K562 (cell line): ENCODE measurements around the gene CHRNG. TPM values are rescaled to one million over a fixed set of nuclear protein-coding genes. Genes with fewer than 3 reads are reported as not detected.

Experiments
- ATAC-seq: fragments of 200-7000 bp; cut with Tn5 transposase; 3 replicates; pipeline ENCODE4 v1.9.1; 2020; ENCODE audit warnings: moderate library complexity
- BruUV-seq: library from RNA; stranded (reverse); fragments of 400-500 nt; replicated peaks from 2 replicates; lab custom pipeline; 2021; lab: Mats Ljungman, UMichigan
- CTCF ChIA-PET: fragments of 300-600 bp; formaldehyde crosslinking; extraction: SDS; loops from one replicate; lab custom pipeline; 2021; ENCODE audit warnings: low intra/inter-chr PET ratio; lab: Yijun Ruan, JAX
- POLR2A ChIA-PET: fragments of 300-600, 350-650 bp; sonication (Branson Sonifier 250); formaldehyde crosslinking; extraction: SDS; loops from one replicate; lab custom pipeline; 2021; ENCODE audit warnings: antibody characterized with exemption, inconsistent platforms; lab: Yijun Ruan, JAX
- DNase-seq, 4 experiments: peaks; one replicate each; pipeline versions ENCODE4 v3.0.0 to v3.0.0-alpha.2; 2011 to 2018; ENCODE audit warnings: low spot score in 3 of 4, mixed read lengths in 3 of 4; ENCODE audit errors: extremely low read depth in 1 of 4
- FAIRE-seq: peaks from 2 replicates; lab custom pipeline; 2011; peaks lifted over from hg19 to GRCh38; lab: Jason Lieb, UNC
- H2AFZ ChIP-seq: 2 replicates; pipeline ENCODE4 v1.6.0; 2011; ENCODE audit warnings: low read depth, low read length, control low read depth, inconsistent platforms
- H3K27ac ChIP-seq: fragments of 200-600 bp; 3 replicates; pipeline ENCODE4 v1.8.0; 2011; ENCODE audit warnings: low read depth, mild to moderate bottlenecking, control low read depth, inconsistent platforms, low read length, moderate library complexity, mixed read lengths; ENCODE audit errors: extremely low read depth
- H3K27me3 ChIP-seq, 2 experiments: fragments of 300-600 bp in 1 of 2; 2 replicates in 1 of 2; 3 replicates in 1 of 2; pipeline versions ENCODE4 v1.6.0 to v1.8.0; 2011; ENCODE audit warnings: inconsistent platforms in 2 of 2, low read length in 2 of 2, mild to moderate bottlenecking in 1 of 2, mixed read lengths in 1 of 2, moderate library complexity in 1 of 2; ENCODE audit not compliant: control insufficient read depth in 2 of 2, insufficient read depth in 2 of 2
- H3K36me3 ChIP-seq: fragments of 300-600 bp; 3 replicates; pipeline ENCODE4 v1.8.0; 2011; ENCODE audit warnings: mild to moderate bottlenecking, low read length, inconsistent platforms; ENCODE audit not compliant: control insufficient read depth, insufficient read depth
- H3K4me1 ChIP-seq, 2 experiments: fragments of 200-600 bp in 1 of 2; replicated peaks in 1 of 2; 2 replicates in 1 of 2; 3 replicates in 1 of 2; pipeline versions ENCODE4 v1.5.1 to v1.8.0; 2011; ENCODE audit warnings: inconsistent platforms in 2 of 2, low read length in 2 of 2, mild to moderate bottlenecking in 1 of 2, mixed read lengths in 1 of 2, moderate library complexity in 1 of 2; ENCODE audit not compliant: control insufficient read depth in 2 of 2, insufficient read depth in 2 of 2
- H3K4me2 ChIP-seq: 2 replicates; pipeline ENCODE4 v1.6.1; 2011; ENCODE audit warnings: low read length, control low read depth, inconsistent platforms, mixed read lengths; ENCODE audit not compliant: insufficient read depth
- H3K4me3 ChIP-seq: fragments of 200-600 bp; sonication (generic), shearing (Covaris generic); 2 replicates; pipeline ENCODE4 v1.5.1; 2016; ENCODE audit warnings: control low read depth, inconsistent platforms
- H3K79me2 ChIP-seq: fragments of 200-600 bp; 3 replicates; pipeline ENCODE4 v1.8.0; 2011; ENCODE audit warnings: low read length, inconsistent platforms; ENCODE audit not compliant: control insufficient read depth, insufficient read depth
- H3K9ac ChIP-seq, 2 experiments: 2 replicates each; pipeline versions ENCODE4 v1.6.0 to v1.6.1; 2011; ENCODE audit warnings: low read depth in 2 of 2, low read length in 2 of 2, control low read depth in 1 of 2, inconsistent platforms in 1 of 2, mild to moderate bottlenecking in 1 of 2, mixed read lengths in 1 of 2; ENCODE audit not compliant: insufficient read depth in 1 of 2
- H3K9me1 ChIP-seq: one replicate; pipeline ENCODE4 v1.6.0; 2011; ENCODE audit warnings: inconsistent platforms, mild to moderate bottlenecking, low read length, moderate library complexity; ENCODE audit not compliant: control insufficient read depth, insufficient read depth
- H3K9me3 ChIP-seq: replicated peaks from 2 replicates; pipeline ENCODE4 v1.5.1; 2011; ENCODE audit warnings: low read depth, low read length, inconsistent platforms; ENCODE audit not compliant: control insufficient read depth, insufficient read depth
- H4K20me1 ChIP-seq: replicated peaks from 2 replicates; pipeline ENCODE4 v1.6.1; 2011; ENCODE audit warnings: low read length, inconsistent platforms, mixed read lengths; ENCODE audit not compliant: control insufficient read depth, insufficient read depth
- BRF1 ChIP-seq: IDR thresholded peaks from 3 replicates; pipeline ENCODE4 v1.6.1; 2011; ENCODE audit warnings: borderline replicate concordance, mild to moderate bottlenecking; ENCODE audit not compliant: insufficient read length; ENCODE audit errors: extremely low read depth
- ETV6 ChIP-seq, 3 experiments: fragments of 150-350 bp in 1 of 3; sonication (generic) in 1 of 3; formaldehyde crosslinking in 1 of 3; IDR thresholded peaks; 2 replicates each; pipeline versions ENCODE4 v1.6.1 to v1.8.0; 2014 to 2022; ENCODE audit warnings: borderline replicate concordance in 2 of 3, low read depth in 2 of 3, antibody characterized with exemption in 1 of 3, low read length in 1 of 3, mild to moderate bottlenecking in 1 of 3, missing genetic modification reagents in 1 of 3
- KLF1 ChIP-seq: fragments of 450-650 bp; IDR thresholded peaks from 2 replicates; pipeline ENCODE4 v1.6.1; 2016; ENCODE audit warnings: missing genetic modification characterization, missing compliant biosample characterization
- SETDB1 ChIP-seq: IDR thresholded peaks from one replicate; pipeline ENCODE4 v1.6.1; 2012; ENCODE audit warnings: low read length, control low read depth, inconsistent platforms
- SIRT6 ChIP-seq: IDR thresholded peaks from one replicate; pipeline ENCODE4 v1.6.1; 2012; ENCODE audit warnings: low read depth, mild to moderate bottlenecking, control low read depth, inconsistent platforms, low read length, moderate library complexity
- SMAD1 ChIP-seq: fragments of 150-350 bp; IDR thresholded peaks from 2 replicates; pipeline ENCODE4 v1.6.1; 2014; ENCODE audit warnings: low read length, low read depth; ENCODE audit not compliant: partially characterized antibody
- SMARCE1 ChIP-seq: fragments of 450-650 bp; IDR thresholded peaks from 2 replicates; pipeline ENCODE4 v1.7.1; 2016; ENCODE audit warnings: mild to moderate bottlenecking
- ZFX ChIP-seq: sonication (generic); formaldehyde crosslinking; IDR thresholded peaks from 2 replicates; pipeline ENCODE4 v1.8.0; 2022; ENCODE audit warnings: mild to moderate bottlenecking, missing genetic modification reagents, moderate library complexity
- ZNF146 ChIP-seq: IDR thresholded peaks from one replicate; pipeline ENCODE4 v1.6.1; 2018; ENCODE audit warnings: missing compliant biosample characterization; ENCODE audit not compliant: unreplicated experiment
- ZNF79 ChIP-seq: fragments of 250-450 bp; sonication (Bioruptor Pico); IDR thresholded peaks from 2 replicates; pipeline ENCODE4 v1.4.0; 2020; ENCODE audit warnings: low read depth, mild to moderate bottlenecking, moderate library complexity
- WGBS: fragments of 100-300 bp; shearing (Covaris generic); methylation state at CpG from one replicate; pipeline ENCODE4 v1.1.6; 2016; ENCODE audit warnings: low coverage, mixed read lengths; ENCODE audit not compliant: insufficient coverage; ENCODE audit errors: missing lambda C conversion rate; 5-methylcytosine and 5-hydroxymethylcytosine counted together
- in situ Hi-C: fragments of 300-500 bp; cut with MboI; formaldehyde crosslinking; loops from 4 replicates; pipeline ENCODE4 v1.15.0; 2018; ENCODE audit warnings: inconsistent platforms, mixed read lengths
- intact Hi-C: fragments of 100-400 bp; cut with micrococcal nuclease; formaldehyde crosslinking; loops from 2 replicates; pipeline ENCODE4 v1.14.2; 2022
- polyA plus RNA-seq, 8 experiments: library from polyadenylated mRNA; depleted of rRNA in 4 of 8; stranded (reverse) in 5 of 8; unstranded in 3 of 8; fragments of >200 nt; fragmentation: Nextera tagmentation in 2 of 8; fragmentation: Illumina TruSeq in 1 of 8; extraction: Ambion mirVana in 2 of 8; extraction: Trizol in 1 of 8; gene quantifications; 2 replicates each; pipeline versions ENCODE4 v1.2.1 to v1.2.3, GENCODE V29; 2011 to 2014; ENCODE audit warnings: inconsistent platforms in 1 of 8, missing spikeins in 1 of 8
- total RNA-seq, 7 experiments: library from RNA; depleted of rRNA in 6 of 7; stranded (reverse); fragments of >200 nt in 6 of 7; fragmentation: Illumina TruSeq in 2 of 7; extraction: Trizol in 2 of 7; gene quantifications; 2 replicates each; pipeline versions ENCODE4 v1.2.1 to v1.2.3, GENCODE V29; 2011 to 2021; ENCODE audit warnings: low replicate concordance in 1 of 7
- TF ChIP-seq, protein P1 (sequence below): fragments of 250-450 bp; sonication (Bioruptor Pico); IDR thresholded peaks from 2 replicates; pipeline ENCODE4 v1.5.0; 2020; ENCODE audit warnings: mild to moderate bottlenecking, borderline replicate concordance
- TF ChIP-seq, protein P2 (sequence below), 2 experiments: fragments of 200-800 bp in 1 of 2; sonication (Bioruptor generic) in 1 of 2; sonication (generic) in 1 of 2; formaldehyde crosslinking in 1 of 2; IDR thresholded peaks in 1 of 2; conservative IDR thresholded peaks in 1 of 2; 2 replicates each; pipeline versions ENCODE4 v1.5.0 to v1.6.1; 2016 to 2020; ENCODE audit warnings: missing compliant biosample characterization in 1 of 2, missing genetic modification characterization in 1 of 2, missing genetic modification reagents in 1 of 2
- TF ChIP-seq, protein P3 (sequence below): fragments of 200-800 bp; sonication (Bioruptor generic); IDR thresholded peaks from 2 replicates; pipeline ENCODE4 v1.6.1; 2016; ENCODE audit warnings: missing genetic modification characterization, missing compliant biosample characterization

Gene CHRNG
- total and polyA plus RNA-seq, 9 of the 15 experiments (the other 6 are each of a cell fraction or from before 2014, with no cell fraction given), result not detected

DNA sequence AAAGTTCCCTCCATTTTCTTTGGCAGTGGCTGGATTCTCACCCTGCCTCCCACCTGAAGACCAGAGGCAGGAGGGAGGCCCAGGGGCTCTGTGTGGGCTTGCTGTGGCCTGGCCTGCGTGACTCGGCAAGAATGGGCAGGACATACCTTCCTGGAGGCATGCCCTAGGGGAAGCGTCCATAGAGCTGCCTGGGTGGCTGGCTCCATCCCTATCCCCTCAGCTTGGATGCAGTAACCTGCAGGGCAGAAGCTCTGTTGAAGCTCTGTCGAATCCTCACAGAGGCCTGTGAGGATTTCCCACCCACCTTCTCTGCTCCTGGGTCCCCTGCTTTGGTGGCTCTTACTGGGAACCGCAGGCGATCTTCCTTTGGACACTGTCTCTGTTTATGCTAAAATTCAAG is 20.6 kb upstream of the CHRNG start:
- H3K9ac ChIP-seq, result no peak overlapping the region
- ChIA-PET POLR2A (no interaction called here), CTCF (no interaction called here)
- in situ Hi-C loops, result loop anchor here (10.0 kb wide), 1 partner anchor 614 kb away; no protein-coding TSS in a partner anchor
- 3% methylated on average over 4 of the region's 6 CpGs for WGBS
- BruUV-seq, result no TSS peak
- DNase-seq (no peak), FAIRE-seq (no peak), ATAC-seq (no peak)
- H3K4me3 ChIP-seq, result no peak overlapping the region
- intact Hi-C loops, result no loop called here
- no peak overlapping the region for H2AFZ ChIP-seq
- no peak overlapping the region for H3K4me2 ChIP-seq
- H3K36me3 ChIP-seq, result no peaks in the 10 kb centered on the region
- no peak overlapping the region for H3K27ac ChIP-seq
- H4K20me1 ChIP-seq, result no peaks in the 10 kb centered on the region
- peaks cover 0 to 22% of the 10 kb centered on the region in 2 experiments; a peak in 2 of 5 replicates for H3K4me1 ChIP-seq
- H3K79me2 ChIP-seq, result no peaks in the 10 kb centered on the region
- H3K9me3 ChIP-seq, result no peaks in the 10 kb centered on the region
- peaks cover 0 to 56% of the 10 kb centered on the region in 2 experiments; a peak in 3 of 5 replicates for H3K27me3 ChIP-seq
- H3K9me1 ChIP-seq, result no peaks in the 10 kb centered on the region
- TF ChIP-seq, protein P1, sequence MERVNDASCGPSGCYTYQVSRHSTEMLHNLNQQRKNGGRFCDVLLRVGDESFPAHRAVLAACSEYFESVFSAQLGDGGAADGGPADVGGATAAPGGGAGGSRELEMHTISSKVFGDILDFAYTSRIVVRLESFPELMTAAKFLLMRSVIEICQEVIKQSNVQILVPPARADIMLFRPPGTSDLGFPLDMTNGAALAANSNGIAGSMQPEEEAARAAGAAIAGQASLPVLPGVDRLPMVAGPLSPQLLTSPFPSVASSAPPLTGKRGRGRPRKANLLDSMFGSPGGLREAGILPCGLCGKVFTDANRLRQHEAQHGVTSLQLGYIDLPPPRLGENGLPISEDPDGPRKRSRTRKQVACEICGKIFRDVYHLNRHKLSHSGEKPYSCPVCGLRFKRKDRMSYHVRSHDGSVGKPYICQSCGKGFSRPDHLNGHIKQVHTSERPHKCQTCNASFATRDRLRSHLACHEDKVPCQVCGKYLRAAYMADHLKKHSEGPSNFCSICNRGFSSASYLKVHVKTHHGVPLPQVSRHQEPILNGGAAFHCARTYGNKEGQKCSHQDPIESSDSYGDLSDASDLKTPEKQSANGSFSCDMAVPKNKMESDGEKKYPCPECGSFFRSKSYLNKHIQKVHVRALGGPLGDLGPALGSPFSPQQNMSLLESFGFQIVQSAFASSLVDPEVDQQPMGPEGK (CRISPR knock-in tag), result no peak
- TF ChIP-seq ZNF146 (CRISPR knock-in tag) (no peak), BRF1 (no peak), ETV6 (IDR thresholded peaks at IDR 0.05; ENCODE audit: borderline replicate concordance in 1 of 2, low read depth in 2 of 2, low read length in 1 of 2) (no peak), ETV6 (CRISPR knock-in tag; IDR thresholded peaks at IDR 0.05; ENCODE audit: borderline replicate concordance) (no peak), ZNF79 (no peak), SETDB1 (no peak), ZFX (no peak), SIRT6 (no peak), SMARCE1 (no peak), SMAD1 (no peak), KLF1 (no peak)
- TF ChIP-seq, protein P2, sequence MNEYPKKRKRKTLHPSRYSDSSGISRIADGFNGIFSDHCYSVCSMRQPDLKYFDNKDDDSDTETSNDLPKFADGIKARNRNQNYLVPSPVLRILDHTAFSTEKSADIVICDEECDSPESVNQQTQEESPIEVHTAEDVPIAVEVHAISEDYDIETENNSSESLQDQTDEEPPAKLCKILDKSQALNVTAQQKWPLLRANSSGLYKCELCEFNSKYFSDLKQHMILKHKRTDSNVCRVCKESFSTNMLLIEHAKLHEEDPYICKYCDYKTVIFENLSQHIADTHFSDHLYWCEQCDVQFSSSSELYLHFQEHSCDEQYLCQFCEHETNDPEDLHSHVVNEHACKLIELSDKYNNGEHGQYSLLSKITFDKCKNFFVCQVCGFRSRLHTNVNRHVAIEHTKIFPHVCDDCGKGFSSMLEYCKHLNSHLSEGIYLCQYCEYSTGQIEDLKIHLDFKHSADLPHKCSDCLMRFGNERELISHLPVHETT (CRISPR knock-in tag; conservative IDR thresholded peaks at IDR 0.05 in 1 of 2, IDR thresholded peaks at IDR 0.05 in 1 of 2), result no peak
- TF ChIP-seq, protein P3, sequence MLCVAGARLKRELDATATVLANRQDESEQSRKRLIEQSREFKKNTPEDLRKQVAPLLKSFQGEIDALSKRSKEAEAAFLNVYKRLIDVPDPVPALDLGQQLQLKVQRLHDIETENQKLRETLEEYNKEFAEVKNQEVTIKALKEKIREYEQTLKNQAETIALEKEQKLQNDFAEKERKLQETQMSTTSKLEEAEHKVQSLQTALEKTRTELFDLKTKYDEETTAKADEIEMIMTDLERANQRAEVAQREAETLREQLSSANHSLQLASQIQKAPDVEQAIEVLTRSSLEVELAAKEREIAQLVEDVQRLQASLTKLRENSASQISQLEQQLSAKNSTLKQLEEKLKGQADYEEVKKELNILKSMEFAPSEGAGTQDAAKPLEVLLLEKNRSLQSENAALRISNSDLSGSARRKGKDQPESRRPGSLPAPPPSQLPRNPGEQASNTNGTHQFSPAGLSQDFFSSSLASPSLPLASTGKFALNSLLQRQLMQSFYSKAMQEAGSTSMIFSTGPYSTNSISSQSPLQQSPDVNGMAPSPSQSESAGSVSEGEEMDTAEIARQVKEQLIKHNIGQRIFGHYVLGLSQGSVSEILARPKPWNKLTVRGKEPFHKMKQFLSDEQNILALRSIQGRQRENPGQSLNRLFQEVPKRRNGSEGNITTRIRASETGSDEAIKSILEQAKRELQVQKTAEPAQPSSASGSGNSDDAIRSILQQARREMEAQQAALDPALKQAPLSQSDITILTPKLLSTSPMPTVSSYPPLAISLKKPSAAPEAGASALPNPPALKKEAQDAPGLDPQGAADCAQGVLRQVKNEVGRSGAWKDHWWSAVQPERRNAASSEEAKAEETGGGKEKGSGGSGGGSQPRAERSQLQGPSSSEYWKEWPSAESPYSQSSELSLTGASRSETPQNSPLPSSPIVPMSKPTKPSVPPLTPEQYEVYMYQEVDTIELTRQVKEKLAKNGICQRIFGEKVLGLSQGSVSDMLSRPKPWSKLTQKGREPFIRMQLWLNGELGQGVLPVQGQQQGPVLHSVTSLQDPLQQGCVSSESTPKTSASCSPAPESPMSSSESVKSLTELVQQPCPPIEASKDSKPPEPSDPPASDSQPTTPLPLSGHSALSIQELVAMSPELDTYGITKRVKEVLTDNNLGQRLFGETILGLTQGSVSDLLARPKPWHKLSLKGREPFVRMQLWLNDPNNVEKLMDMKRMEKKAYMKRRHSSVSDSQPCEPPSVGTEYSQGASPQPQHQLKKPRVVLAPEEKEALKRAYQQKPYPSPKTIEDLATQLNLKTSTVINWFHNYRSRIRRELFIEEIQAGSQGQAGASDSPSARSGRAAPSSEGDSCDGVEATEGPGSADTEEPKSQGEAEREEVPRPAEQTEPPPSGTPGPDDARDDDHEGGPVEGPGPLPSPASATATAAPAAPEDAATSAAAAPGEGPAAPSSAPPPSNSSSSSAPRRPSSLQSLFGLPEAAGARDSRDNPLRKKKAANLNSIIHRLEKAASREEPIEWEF (CRISPR knock-in tag), result no peak
